ENCODE data around the gene PRR33. TPM values are rescaled to one million over a fixed set of nuclear protein-coding genes. Genes with fewer than 3 reads are reported as not detected.

PRR33 gene
- total and polyA plus RNA-seq, 9 of the 15 experiments (the other 6 are each of a cell fraction or from before 2014, with no cell fraction given) = not detected

GRCh38 chr11:1871531-1871930 lies 20.2 kb downstream of the PRR33 start (continued):
- no peak for TF ChIP-seq ATF2 (CRISPR knock-in tag; IDR thresholded peaks at IDR 0.05)
- no peak for TF ChIP-seq NUFIP1 (IDR thresholded peaks at IDR 0.05; ENCODE audit: partially characterized antibody)
- TF ChIP-seq NR4A1 (CRISPR knock-in tag; IDR thresholded peaks at IDR 0.05) = no peak
- TF ChIP-seq NR4A1 (tag; IDR thresholded peaks at IDR 0.05) = no peak
- TF ChIP-seq EGR1 (conservative IDR thresholded peaks at IDR 0.05) = no peak
- no peak for TF ChIP-seq ASH1L (IDR thresholded peaks at IDR 0.05; ENCODE audit: borderline replicate concordance, low read depth, partially characterized antibody)
- no peak for TF ChIP-seq RBFOX2 (IDR thresholded peaks at IDR 0.05; ENCODE audit: low read depth, low read length)
- no peak for TF ChIP-seq GTF2E2 (tag; IDR thresholded peaks at IDR 0.05)

GRCh38 chr11:1870721-1871466 lies 20.8 kb downstream of the PRR33 start:
- ChIA-PET POLR2A (interaction anchor here (0.7 to 1.1 kb wide), 2 partner anchors 11 to 33 kb away, joined by 3 read pairs; no protein-coding TSS in a partner anchor), CTCF (ENCODE audit: low intra/inter-chr PET ratio) (no interaction called here)
- H2AFZ ChIP-seq (ENCODE audit: low read depth, low read length) = no peak overlapping the region
- H3K9me1 ChIP-seq (ENCODE audit: control insufficient read depth, insufficient read depth, low read length) = no peaks in the 10 kb centered on the region
- H3K36me3 ChIP-seq (ENCODE audit: control insufficient read depth, insufficient read depth, low read length) = no peaks in the 10 kb centered on the region
- no peaks in the 10 kb centered on the region for H3K9me3 ChIP-seq (replicated peaks; ENCODE audit: control insufficient read depth, insufficient read depth, low read depth, low read length)
- H3K4me3 ChIP-seq = no peak overlapping the region
- no peak overlapping the region for H3K27ac ChIP-seq (ENCODE audit: extremely low read depth, low read depth, low read length)
- no peak overlapping the region; a peak in 1 of 4 replicates for H3K9ac ChIP-seq (ENCODE audit: insufficient read depth in 1 of 2, low read depth in 2 of 2, low read length in 2 of 2)
- in situ Hi-C loops (cut with MboI) (loop anchor here (10.0 kb wide), 1 partner anchor 134 kb away; no protein-coding TSS in a partner anchor), intact Hi-C loops (cut with micrococcal nuclease) (no loop called here)
- DNase-seq (ENCODE audit: extremely low read depth in 1 of 4, low spot score in 3 of 4) = peak in 3 of 4 experiments; percentile 25 to 72 (median 71)
- BruUV-seq (replicated peaks) = no TSS peak
- peaks cover 15 to 65% of the 10 kb centered on the region in 2 experiments; a peak in 4 of 5 replicates for H3K27me3 ChIP-seq (ENCODE audit: control insufficient read depth in 2 of 2, insufficient read depth in 2 of 2, low read length in 2 of 2)
- no peaks in the 10 kb centered on the region for H3K79me2 ChIP-seq (ENCODE audit: control insufficient read depth, insufficient read depth, low read length)
- H3K4me1 ChIP-seq (replicated peaks in 1 of 2; ENCODE audit: control insufficient read depth in 2 of 2, insufficient read depth in 2 of 2, low read length in 2 of 2) = peaks cover 0 to 35% of the 10 kb centered on the region in 2 experiments; a peak in 2 of 5 replicates
- H3K4me2 ChIP-seq (ENCODE audit: insufficient read depth, low read length) = no peak overlapping the region
- WGBS (ENCODE audit: insufficient coverage, low coverage, missing lambda C conversion rate) = 1% methylated on average over 31 of the region's 50 CpGs
- ATAC-seq = peak; percentile 59
- no peak for FAIRE-seq
- 0 out of 2 replicates have a peak, but pooled peaks cover 5% of the 10 kb centered on the region for H4K20me1 ChIP-seq (replicated peaks; ENCODE audit: control insufficient read depth, insufficient read depth, low read length)
- no peak for TF ChIP-seq ZNF57 (CRISPR knock-in tag; IDR thresholded peaks at IDR 0.05)
- no peak for TF ChIP-seq ARID1B (IDR thresholded peaks at IDR 0.05)
- TF ChIP-seq JUN (IDR thresholded peaks at IDR 0.05; ENCODE audit: borderline replicate concordance, low read depth, low read length) = no peak
- no peak for TF ChIP-seq JUN (CRISPR knock-in tag; IDR thresholded peaks at IDR 0.05; ENCODE audit: borderline replicate concordance)
- peak in 1 of 2 experiments; percentile 7 for TF ChIP-seq E2F6 (IDR thresholded peaks at IDR 0.05; ENCODE audit: borderline replicate concordance in 1 of 2, extremely low read depth in 1 of 2, insufficient read depth in 1 of 2, insufficient read length in 1 of 2, low read depth in 1 of 2, low read length in 1 of 2, poor library complexity in 1 of 2, severe bottlenecking in 1 of 2)
- TF ChIP-seq MTA2 (IDR thresholded peaks at IDR 0.05; ENCODE audit: low read depth) = no peak
- TF ChIP-seq ZNF41 (CRISPR knock-in tag; conservative IDR thresholded peaks at IDR 0.05) = no peak
- TF ChIP-seq ZSCAN32 (CRISPR knock-in tag; IDR thresholded peaks at IDR 0.05) = no peak
- no peak for TF ChIP-seq BRD4 (IDR thresholded peaks at IDR 0.05)
- no peak for TF ChIP-seq ZNF165 (CRISPR knock-in tag; IDR thresholded peaks at IDR 0.05; ENCODE audit: borderline replicate concordance)

All from K562 (cell line).